ENCODE results near the gene HEPH. TPM values are rescaled to one million over a fixed set of nuclear protein-coding genes. Genes with fewer than 3 reads are reported as not detected.

The HEPH gene
- total and polyA plus RNA-seq, 10 of the 15 experiments (the other 5 are each of a cell fraction or from before 2014, with no cell fraction given) = 0.20 to 1.1 (median 0.49) TPM

- Histone ChIP-seq H2AFZ (ENCODE audit: control insufficient read depth, low read depth, low read length) (no peak overlapping the region), H3K79me2 (ENCODE audit: control insufficient read depth, insufficient read depth, low read length) (no peaks in the 10 kb centered on the region), H4K20me1 (ENCODE audit: control insufficient read depth, insufficient read depth) (no peaks in the 10 kb centered on the region), H3K4me3 (no peak overlapping the region), H3K4me2 (ENCODE audit: control insufficient read depth, insufficient read depth) (no peak overlapping the region), H3K9me3 (replicated peaks; ENCODE audit: control insufficient read depth, insufficient read depth, low read length) (no peaks in the 10 kb centered on the region), H3K27me3 (replicated peaks in 1 of 2; ENCODE audit: control insufficient read depth in 2 of 2, insufficient read depth in 2 of 2, low read length in 1 of 2) (no peaks in the 10 kb centered on the region; a peak in 1 of 4 replicates), H3K9ac (ENCODE audit: control insufficient read depth, insufficient read depth, low read length) (no peak overlapping the region), H3K27ac (ENCODE audit: control insufficient read depth, insufficient read depth) (no peak overlapping the region), H3K36me3 (ENCODE audit: control insufficient read depth in 2 of 2, insufficient read depth in 2 of 2, low read length in 1 of 2) (no peaks in the 10 kb centered on the region), H3K4me1 (ENCODE audit: control insufficient read depth, insufficient read depth, low read length) (no peaks in the 10 kb centered on the region)
- POLR2A ChIA-PET = no interaction called here
- RAD21 ChIA-PET (ENCODE audit: unreplicated experiment) = interaction anchor here (1.2 kb wide), 1 partner anchor 22 kb away, joined by 3 read pairs; no protein-coding TSS in a partner anchor
- TF ChIP-seq ASH2L (IDR thresholded peaks at IDR 0.05; ENCODE audit: borderline replicate concordance, low read depth) (no peak), CHD4 (IDR thresholded peaks at IDR 0.05) (no peak), MTA2 (IDR thresholded peaks at IDR 0.05; ENCODE audit: low read depth) (no peak), ZNF687 (IDR thresholded peaks at IDR 0.05) (no peak), MTA3 (IDR thresholded peaks at IDR 0.05; ENCODE audit: borderline replicate concordance, low read length) (no peak), PML (IDR thresholded peaks at IDR 0.05; ENCODE audit: low read length) (no peak), NFXL1 (IDR thresholded peaks at IDR 0.05; ENCODE audit: borderline replicate concordance) (no peak), SUZ12 (IDR thresholded peaks at IDR 0.05; ENCODE audit: unreplicated experiment) (no peak), CHD2 (IDR thresholded peaks at IDR 0.05; ENCODE audit: borderline replicate concordance, low read depth, low read length) (no peak), ZNF24 (IDR thresholded peaks at IDR 0.05) (no peak), ZBTB11 (CRISPR knock-in tag; IDR thresholded peaks at IDR 0.05) (no peak), KAT2A (conservative IDR thresholded peaks at IDR 0.05; ENCODE audit: control insufficient read depth, low read depth, low read length) (no peak), POLR2AphosphoS5 (IDR thresholded peaks at IDR 0.05; ENCODE audit: low read length) (no peak), SP1 (IDR thresholded peaks at IDR 0.05; ENCODE audit: low read depth, low read length) (no peak)
- TF ChIP-seq, protein P1, sequence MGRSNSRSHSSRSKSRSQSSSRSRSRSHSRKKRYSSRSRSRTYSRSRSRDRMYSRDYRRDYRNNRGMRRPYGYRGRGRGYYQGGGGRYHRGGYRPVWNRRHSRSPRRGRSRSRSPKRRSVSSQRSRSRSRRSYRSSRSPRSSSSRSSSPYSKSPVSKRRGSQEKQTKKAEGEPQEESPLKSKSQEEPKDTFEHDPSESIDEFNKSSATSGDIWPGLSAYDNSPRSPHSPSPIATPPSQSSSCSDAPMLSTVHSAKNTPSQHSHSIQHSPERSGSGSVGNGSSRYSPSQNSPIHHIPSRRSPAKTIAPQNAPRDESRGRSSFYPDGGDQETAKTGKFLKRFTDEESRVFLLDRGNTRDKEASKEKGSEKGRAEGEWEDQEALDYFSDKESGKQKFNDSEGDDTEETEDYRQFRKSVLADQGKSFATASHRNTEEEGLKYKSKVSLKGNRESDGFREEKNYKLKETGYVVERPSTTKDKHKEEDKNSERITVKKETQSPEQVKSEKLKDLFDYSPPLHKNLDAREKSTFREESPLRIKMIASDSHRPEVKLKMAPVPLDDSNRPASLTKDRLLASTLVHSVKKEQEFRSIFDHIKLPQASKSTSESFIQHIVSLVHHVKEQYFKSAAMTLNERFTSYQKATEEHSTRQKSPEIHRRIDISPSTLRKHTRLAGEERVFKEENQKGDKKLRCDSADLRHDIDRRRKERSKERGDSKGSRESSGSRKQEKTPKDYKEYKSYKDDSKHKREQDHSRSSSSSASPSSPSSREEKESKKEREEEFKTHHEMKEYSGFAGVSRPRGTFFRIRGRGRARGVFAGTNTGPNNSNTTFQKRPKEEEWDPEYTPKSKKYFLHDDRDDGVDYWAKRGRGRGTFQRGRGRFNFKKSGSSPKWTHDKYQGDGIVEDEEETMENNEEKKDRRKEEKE (IDR thresholded peaks at IDR 0.05) = no peak
- 5% methylated on average over 1 of the region's 1 CpG for WGBS (ENCODE audit: insufficient coverage, insufficient replicate concordance, low lambda C conversion rate, missing lambda C conversion rate)
- FAIRE-seq (no peak), DNase-seq (ENCODE audit: low read depth, low spot score) (no peak), ATAC-seq (no peak)
- CTCF ChIA-PET = interaction anchor here (0.6 to 1.7 kb wide), 2 partner anchors 14 to 119 kb away, joined by 3 to 4 read pairs; partner anchors contain the start of gene HEPH
- SMC1A ChIA-PET (ENCODE audit: uncharacterized antibody, unreplicated experiment) = no interaction called here
- intact Hi-C loops (cut with micrococcal nuclease; ENCODE audit: unreplicated experiment) (no loop called here), in situ Hi-C loops (cut with MboI) (no loop called here)
- no TSS peak for BruUV-seq (replicated peaks)
Measured at GRCh38 chrX:66149519-66149918, 14.5 kb upstream of the HEPH start.
